ENCODE measurements around the gene TSPAN18. TPM values are rescaled to one million over a fixed set of nuclear protein-coding genes. Genes with fewer than 3 reads are reported as not detected.

TSPAN18 gene
- total RNA-seq, 4 donors from 2014 or later = 2.6 to 28.9 (median 4.9) TPM

- Histone ChIP-seq H3K27me3 (peaks cover 9% of the 10 kb centered on the region), H3K36me3 (no peaks in the 10 kb centered on the region), H3K4me3 (no peak overlapping the region), H3K4me1 (no peaks in the 10 kb centered on the region), H3K27ac (no peak overlapping the region), H3K9me3 (no peaks in the 10 kb centered on the region)
- no peak for DNase-seq
- WGBS, 2 donors (ENCODE audit: low coverage in 1 of 2) = 54 to 59% methylated on average over 2 to 4 of the region's 4 CpGs
- in situ Hi-C loops (cut with MboI; ENCODE audit: low pct_ligation_motif_present in 1 of 4, low pct_unique_long_range_greater_than_20kb in 1 of 4, low sequenced_read_pairs in 3 of 4) = loop anchor here in 2 of 4 donors (10.0 to 25.0 kb wide), 2 partner anchors 84 to 194 kb away; no protein-coding TSS in a partner anchor
- intact Hi-C loops (cut with DNase I; ENCODE audit: low total_unique reads) = no loop called here
- TF ChIP-seq POLR2A (IDR thresholded peaks at IDR 0.05) (no peak), CTCF (IDR thresholded peaks at IDR 0.05) (no peak), EP300 (IDR thresholded peaks at IDR 0.05; ENCODE audit: low read depth) (no peak), POLR2AphosphoS5 (IDR thresholded peaks at IDR 0.05) (no peak)
Measured at GRCh38 chr11:44718612-44719390, 8.0 kb upstream of the TSPAN18 start.

GRCh38 chr11:44725016-44725685, 1.6 kb upstream of the TSPAN18 start:
- WGBS, 2 donors (ENCODE audit: low coverage in 1 of 2) = 66% methylated on average over 12 of the region's 12 CpGs; no CpG with 5 or more reads in 1 of the 2 donors
- Histone ChIP-seq H3K9me3 (no peaks in the 10 kb centered on the region), H3K27ac (peak overlapping the region in 2 of 4 donors; percentile 34 to 80), H3K4me1 (peaks cover 5 to 29% (median 13%) of the 10 kb centered on the region in 4 donors), H3K36me3 (no peaks in the 10 kb centered on the region), H3K4me3 (no peak overlapping the region), H3K27me3 (peaks cover 51% of the 10 kb centered on the region)
- in situ Hi-C loops (cut with MboI; ENCODE audit: low pct_ligation_motif_present in 1 of 4, low pct_unique_long_range_greater_than_20kb in 1 of 4, low sequenced_read_pairs in 3 of 4) = loop anchor here in 2 of 4 donors (5.0 to 25.0 kb wide), 2 partner anchors 162 to 167 kb away; no protein-coding TSS in a partner anchor
- intact Hi-C loops (cut with DNase I; ENCODE audit: low total_unique reads) = loop anchor here (5.0 kb wide), 2 partner anchors 52 to 98 kb away; no protein-coding TSS in a partner anchor
- TF ChIP-seq CTCF (IDR thresholded peaks at IDR 0.05) = no peak
- TF ChIP-seq POLR2A (IDR thresholded peaks at IDR 0.05) = no peak
- no peak for TF ChIP-seq POLR2AphosphoS5 (IDR thresholded peaks at IDR 0.05)
- no peak for TF ChIP-seq EP300 (IDR thresholded peaks at IDR 0.05; ENCODE audit: low read depth)
- no peak for DNase-seq

- Histone ChIP-seq H3K27ac (peak overlapping the region; percentile 60 to 80 (median 66)), H3K9me3 (no peaks in the 10 kb centered on the region), H3K27me3 (peaks cover 53% of the 10 kb centered on the region), H3K36me3 (no peaks in the 10 kb centered on the region), H3K4me3 (no peak overlapping the region), H3K4me1 (peaks cover 5 to 29% (median 13%) of the 10 kb centered on the region in 4 donors)
- DNase-seq = no peak
- TF ChIP-seq POLR2A (IDR thresholded peaks at IDR 0.05) = no peak
- TF ChIP-seq EP300 (IDR thresholded peaks at IDR 0.05; ENCODE audit: low read depth) = no peak
- TF ChIP-seq CTCF (IDR thresholded peaks at IDR 0.05) = no peak
- TF ChIP-seq POLR2AphosphoS5 (IDR thresholded peaks at IDR 0.05) = no peak
- intact Hi-C loops (cut with DNase I; ENCODE audit: low total_unique reads) (loop anchor here (5.0 kb wide), 2 partner anchors 51 to 99 kb away; no protein-coding TSS in a partner anchor), in situ Hi-C loops (cut with MboI; ENCODE audit: low pct_ligation_motif_present in 1 of 4, low pct_unique_long_range_greater_than_20kb in 1 of 4, low sequenced_read_pairs in 3 of 4) (loop anchor here in 2 of 4 donors (5.0 to 25.0 kb wide), 2 partner anchors 161 to 166 kb away; no protein-coding TSS in a partner anchor)
- WGBS, 2 donors (ENCODE audit: low coverage in 1 of 2) = 68% methylated on average over 10 of the region's 10 CpGs; no CpG with 5 or more reads in 1 of the 2 donors
Measured at GRCh38 chr11:44725757-44726282, 942 bp upstream of the TSPAN18 start.

- in situ Hi-C loops (cut with MboI; ENCODE audit: low pct_ligation_motif_present in 1 of 4, low pct_unique_long_range_greater_than_20kb in 1 of 4, low sequenced_read_pairs in 3 of 4) (loop anchor here in 2 of 4 donors (5.0 to 25.0 kb wide), 2 partner anchors 160 to 165 kb away; no protein-coding TSS in a partner anchor), intact Hi-C loops (cut with DNase I; ENCODE audit: low total_unique reads) (loop anchor here (5.0 kb wide), 2 partner anchors 50 to 100 kb away; no protein-coding TSS in a partner anchor)
- Histone ChIP-seq H3K9me3 (no peaks in the 10 kb centered on the region), H3K36me3 (no peaks in the 10 kb centered on the region), H3K27ac (peak overlapping the region; percentile 60 to 89 (median 79)), H3K27me3 (peaks cover 53% of the 10 kb centered on the region), H3K4me1 (peaks cover 5 to 29% (median 13%) of the 10 kb centered on the region in 4 donors), H3K4me3 (peak overlapping the region; percentile 45 to 83 (median 63))
- WGBS, 2 donors (ENCODE audit: low coverage in 1 of 2) = 1% methylated on average over 14 of the region's 45 CpGs; no CpG with 5 or more reads in 1 of the 2 donors
- TF ChIP-seq POLR2AphosphoS5 (IDR thresholded peaks at IDR 0.05) (no peak), CTCF (IDR thresholded peaks at IDR 0.05) (no peak), POLR2A (IDR thresholded peaks at IDR 0.05) (no peak), EP300 (IDR thresholded peaks at IDR 0.05; ENCODE audit: low read depth) (no peak)
- no peak for DNase-seq
Measured at GRCh38 chr11:44727114-44727372, 281 bp downstream of the TSPAN18 start.

Measured in transverse colon (tissue), 4 donors.